ENCODE results near the gene CKS1B.

The CKS1B gene

GRCh38 chr1:155007251-155007828 lies 32.9 kb downstream of the CKS1B start:
- TF ChIP-seq CTCF (IDR thresholded peaks at IDR 0.05; ENCODE audit: extremely low read depth, missing control alignments): no peak
- no peak for DNase-seq (ENCODE audit: low spot score)

- TF ChIP-seq CTCF (IDR thresholded peaks at IDR 0.05; ENCODE audit: extremely low read depth, missing control alignments): no peak
- no peak for DNase-seq (ENCODE audit: low spot score)
These were observed 33.8 kb downstream of the CKS1B start for GRCh38 chr1:155008015-155008941.

GRCh38 chr1:155009221-155009711 lies 34.8 kb downstream of the CKS1B start:
- TF ChIP-seq CTCF (IDR thresholded peaks at IDR 0.05; ENCODE audit: extremely low read depth, missing control alignments): no peak
- DNase-seq (ENCODE audit: low spot score): no peak

GRCh38 chr1:155009742-155010141 lies 35.3 kb downstream of the CKS1B start:
- DNase-seq (ENCODE audit: low spot score): no peak
- no peak for TF ChIP-seq CTCF (IDR thresholded peaks at IDR 0.05; ENCODE audit: extremely low read depth, missing control alignments)

GRCh38 chr1:155010211-155010918 lies 35.9 kb downstream of the CKS1B start:
- no peak for DNase-seq (ENCODE audit: low spot score)
- no peak for TF ChIP-seq CTCF (IDR thresholded peaks at IDR 0.05; ENCODE audit: extremely low read depth, missing control alignments)

GRCh38 chr1:155011004-155011416 lies 36.5 kb downstream of the CKS1B start:
- TF ChIP-seq CTCF (IDR thresholded peaks at IDR 0.05; ENCODE audit: extremely low read depth, missing control alignments): no peak
- DNase-seq (ENCODE audit: low spot score): no peak
